Left renal cortex interstitium (tissue), 4 donors: ENCODE data around the gene HACL1. TPM values are rescaled to one million over a fixed set of nuclear protein-coding genes. Genes with fewer than 3 reads are reported as not detected.

Experiments
- DNase-seq, 4 donors: peaks; one replicate each; pipeline ENCODE4 v3.0.0-alpha.2; 2013; ENCODE audit warnings: low read depth in 4 of 4, low spot score in 2 of 4, missing footprints in 1 of 4
- polyA plus RNA-seq, 4 donors: library from polyadenylated mRNA; unstranded; fragments of 120-200 nt; gene quantifications; one replicate each; pipeline ENCODE4 v1.2.1, GENCODE V29; 2013; ENCODE audit not compliant: insufficient read length in 4 of 4

HACL1 gene
- polyA plus RNA-seq, 4 donors: 17.7 to 26.0 (median 22.6) TPM

DNA sequence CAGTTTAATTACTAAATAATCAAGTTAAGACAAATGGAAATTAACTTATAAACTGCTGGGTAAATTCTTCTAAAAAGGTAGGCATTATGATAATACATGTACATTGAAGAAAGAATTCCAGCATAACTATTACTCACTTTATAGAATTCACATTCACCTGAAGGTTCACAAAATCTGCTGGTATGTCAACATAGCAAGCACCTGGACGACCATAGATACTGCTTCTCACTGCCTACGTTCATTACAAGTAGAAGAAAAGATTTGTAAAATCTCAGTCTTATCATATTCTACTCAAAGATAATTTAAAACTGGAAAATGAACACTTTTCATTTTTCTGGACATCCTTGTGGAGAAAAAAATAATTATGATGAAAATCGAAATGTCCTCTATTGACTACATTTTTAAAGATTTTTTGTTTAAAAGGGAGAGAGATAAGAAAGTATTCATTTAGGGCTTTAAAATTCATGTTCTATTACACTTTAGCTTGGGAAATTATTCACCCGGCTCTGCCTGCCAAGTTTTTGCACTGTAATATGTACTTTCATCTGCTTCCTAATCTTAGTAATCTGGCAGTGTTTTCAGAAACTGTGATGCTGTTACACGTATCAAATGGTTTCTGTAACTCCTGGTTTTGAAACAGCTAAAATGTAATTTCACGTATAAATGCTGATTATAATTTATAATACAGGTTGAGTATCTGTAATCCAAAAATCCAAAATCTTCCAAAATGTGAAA is 16.1 kb downstream of the HACL1 start:
- no peak for DNase-seq

DNA sequence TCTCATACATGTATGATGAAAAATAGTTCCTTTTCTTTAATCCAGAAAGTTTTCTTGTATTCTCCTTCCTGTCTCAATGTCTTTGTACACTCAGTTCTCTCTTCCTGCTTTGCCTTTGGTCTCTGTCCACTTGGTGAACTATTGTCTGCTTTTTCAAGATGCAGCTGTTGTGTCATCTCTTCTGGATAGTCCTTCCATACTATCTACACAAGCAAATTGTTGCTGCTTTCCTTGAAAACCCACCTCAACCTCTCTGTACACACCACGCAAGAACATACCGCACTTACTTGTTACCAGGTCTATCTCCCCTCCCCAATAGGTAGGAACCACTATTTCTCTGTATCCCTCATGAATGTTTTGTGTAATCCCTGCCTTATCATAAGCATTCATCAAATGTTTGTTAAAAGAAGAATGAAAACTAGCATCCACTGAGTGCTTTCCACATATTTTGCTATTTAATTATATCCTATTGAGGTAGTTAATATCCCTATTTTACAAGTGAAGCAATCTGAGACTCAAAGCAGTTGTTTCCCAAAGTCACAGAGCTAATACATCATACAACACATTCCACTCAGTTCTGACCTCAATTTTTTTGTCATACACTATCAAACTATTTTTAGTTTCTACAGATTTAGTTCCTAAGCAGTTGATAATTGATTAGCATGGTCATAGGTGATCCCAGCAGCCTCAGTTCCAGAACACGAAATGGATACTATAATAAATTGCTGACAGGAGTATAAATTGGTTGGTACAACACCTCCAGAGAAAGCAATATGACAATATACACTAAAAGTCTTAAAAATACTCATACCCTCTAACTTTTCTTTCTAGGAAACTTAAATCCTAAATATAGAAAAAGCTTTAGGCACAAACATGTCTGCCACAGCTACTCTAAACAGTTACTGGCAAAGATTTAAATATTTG is 19.6 kb downstream of the HACL1 start:
- DNase-seq: no peak

- no peak for DNase-seq
These were observed 22.3 kb downstream of the HACL1 start for GRCh38 chr3:15579051-15579450.

DNA sequence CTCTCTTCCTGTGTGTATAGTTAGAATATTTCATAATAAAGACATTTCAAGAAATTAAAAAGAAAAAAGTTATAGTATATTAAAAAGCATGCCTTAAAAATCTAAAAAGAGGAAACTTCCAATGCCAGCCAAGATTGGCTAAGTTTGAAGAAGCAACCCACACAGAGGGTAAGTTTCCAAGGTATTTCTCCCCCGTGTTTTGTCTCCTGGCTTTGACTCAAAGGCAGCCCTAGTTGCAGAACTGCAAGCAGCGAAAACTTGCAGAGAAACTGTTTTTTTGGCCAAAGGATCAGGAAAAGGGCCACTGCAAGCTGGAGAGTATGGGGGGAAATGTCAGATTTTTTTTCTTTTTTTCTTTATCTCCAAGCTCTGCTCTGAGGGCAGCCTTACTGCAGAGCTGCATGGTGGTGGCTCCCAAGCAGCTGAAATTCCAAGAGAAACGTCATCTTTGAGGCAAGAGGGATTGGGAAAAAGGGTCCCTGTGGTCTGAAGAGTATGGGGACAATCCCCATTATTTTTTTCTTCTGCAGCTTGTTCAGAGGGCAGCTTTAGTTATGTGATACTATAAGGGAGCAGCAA is 23.0 kb downstream of the HACL1 start:
- no peak for DNase-seq

DNA sequence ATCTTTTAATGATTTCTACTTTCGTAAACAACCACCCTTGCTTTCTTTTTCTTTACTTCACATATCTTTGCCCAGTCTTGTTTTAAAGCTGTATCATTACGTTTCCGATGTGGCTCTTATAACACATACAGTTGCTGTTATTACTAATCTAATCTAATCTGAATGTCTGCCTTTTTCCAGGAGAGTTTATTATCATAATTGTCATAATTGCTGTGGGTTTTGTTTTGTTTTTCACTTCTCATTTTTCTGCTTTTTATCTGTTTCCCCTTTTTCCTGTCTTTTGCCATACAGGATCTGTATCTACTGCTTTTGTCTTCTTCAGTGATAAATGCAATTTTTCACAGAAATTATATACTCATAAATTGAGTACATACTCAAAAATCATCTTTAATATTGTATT is 24.9 kb downstream of the HACL1 start:
- no peak for DNase-seq

DNA sequence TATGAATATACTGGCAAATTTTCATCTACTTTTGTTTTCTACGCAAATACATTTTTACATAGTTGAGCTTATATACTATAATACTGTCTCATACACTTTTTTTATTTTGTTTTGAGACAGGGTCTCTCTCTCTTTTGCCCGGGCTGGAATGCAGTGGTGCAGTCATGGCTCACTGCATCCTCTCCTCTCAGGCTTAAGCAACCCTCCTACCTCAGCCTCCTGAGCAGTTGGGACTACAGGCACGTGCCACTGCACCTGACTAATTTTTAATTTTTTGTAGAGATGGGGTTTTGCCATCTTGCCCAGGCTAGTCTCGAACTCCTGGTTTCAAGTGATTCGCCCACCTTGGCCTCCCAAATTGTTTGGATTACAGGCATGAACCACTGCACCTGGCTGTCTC is 25.9 kb downstream of the HACL1 start:
- DNase-seq: no peak

- no peak for DNase-seq
These were observed 29.2 kb downstream of the HACL1 start for GRCh38 chr3:15572138-15572537.

- no peak for DNase-seq
These were observed 38.2 kb downstream of the HACL1 start for GRCh38 chr3:15563190-15563589.

GRCh38 chr3:15562560-15562959 is 38.8 kb downstream of the HACL1 start:
- DNase-seq: no peak

- no peak for DNase-seq
These were observed 42.8 kb downstream of the HACL1 start for GRCh38 chr3:15558581-15558980.

GRCh38 chr3:15557511-15557946 is 43.8 kb downstream of the HACL1 start:
- peak; percentile 11 to 62 (median 34) for DNase-seq

DNA sequence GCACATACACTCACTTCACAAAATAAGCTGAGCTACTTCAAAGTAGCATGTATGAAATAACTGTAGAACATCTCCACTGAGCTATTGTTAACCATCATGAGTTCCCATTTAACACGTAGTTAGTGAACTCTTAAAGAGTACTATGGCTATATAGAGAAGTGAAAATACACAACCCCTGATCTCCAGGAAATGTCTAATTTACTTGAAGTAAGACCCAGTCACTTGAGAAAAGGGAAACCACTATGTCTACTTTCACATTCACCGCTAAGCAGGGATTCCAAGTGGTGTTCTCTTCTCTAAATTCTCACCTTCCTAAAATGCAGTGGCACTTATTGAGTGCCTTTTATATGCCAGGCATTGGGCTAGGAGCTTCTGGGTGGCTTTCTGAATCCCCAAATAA is 44.9 kb downstream of the HACL1 start:
- DNase-seq: no peak

- no peak for DNase-seq
These were observed 47.6 kb downstream of the HACL1 start for GRCh38 chr3:15553749-15554148.

DNA sequence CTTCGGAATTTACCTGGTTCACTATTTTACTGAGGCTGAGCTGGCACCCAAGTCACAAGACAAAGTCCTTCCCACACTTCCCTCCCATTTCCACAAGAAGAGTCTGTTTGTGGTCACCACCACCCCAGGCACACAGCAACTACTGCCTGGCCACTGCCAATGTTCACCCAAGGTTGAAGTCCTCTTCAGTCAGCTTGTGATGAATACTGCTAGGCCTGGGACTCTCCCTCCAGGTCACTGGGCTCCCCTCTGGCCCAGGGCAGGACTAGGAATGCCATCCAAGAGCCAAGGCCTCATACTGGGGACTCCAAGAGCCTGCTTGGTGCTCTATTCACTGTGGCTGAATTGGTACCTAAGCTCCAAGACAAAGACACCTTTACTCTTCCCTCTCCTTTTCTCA is 49.5 kb downstream of the HACL1 start:
- no peak for DNase-seq

GRCh38 chr3:15549846-15550245 is 51.5 kb downstream of the HACL1 start:
- DNase-seq: no peak

- DNase-seq: no peak
These were observed 58.8 kb downstream of the HACL1 start for GRCh38 chr3:15542614-15543013.

DNA sequence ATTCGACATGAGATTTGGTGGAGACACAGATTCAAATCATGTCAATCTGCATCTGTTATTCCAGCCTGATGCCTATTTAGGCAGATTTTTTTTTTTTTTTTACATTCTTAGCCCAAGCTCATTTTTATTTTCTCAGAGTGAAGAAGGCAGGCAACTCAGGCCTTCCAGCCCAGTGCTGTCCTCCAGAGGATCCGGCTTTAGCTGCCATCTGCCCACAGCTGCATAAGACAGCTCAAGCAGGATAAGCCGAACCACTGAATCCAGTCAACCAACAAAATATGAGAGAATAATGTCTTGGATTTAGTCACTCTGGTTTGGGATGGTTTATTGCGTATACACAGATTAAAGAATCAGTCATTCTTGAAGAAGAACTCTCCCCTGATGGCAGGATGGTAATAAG is 60.0 kb downstream of the HACL1 start:
- no peak for DNase-seq

- DNase-seq: no peak
These were observed 62.3 kb downstream of the HACL1 start for GRCh38 chr3:15539066-15539465.

DNA sequence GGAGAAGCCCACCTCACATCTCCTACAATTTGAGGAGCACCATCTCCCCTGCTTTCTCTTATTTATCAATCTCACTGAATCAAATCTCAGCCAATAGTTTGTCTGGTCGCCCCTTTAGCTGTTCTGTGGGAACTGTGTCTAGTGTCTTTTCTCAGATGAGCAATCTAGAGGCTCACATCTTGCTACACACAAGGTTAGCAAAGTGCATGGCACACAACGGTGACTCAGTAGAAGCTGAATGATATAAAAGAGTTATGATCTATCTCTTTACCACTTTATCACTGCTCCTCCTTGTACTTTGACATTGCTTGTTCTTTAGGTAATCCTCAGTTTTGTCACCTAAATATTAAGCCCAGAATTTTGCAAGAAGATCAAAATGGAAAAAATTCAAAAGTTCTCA is 63.0 kb downstream of the HACL1 start:
- DNase-seq: no peak

DNA sequence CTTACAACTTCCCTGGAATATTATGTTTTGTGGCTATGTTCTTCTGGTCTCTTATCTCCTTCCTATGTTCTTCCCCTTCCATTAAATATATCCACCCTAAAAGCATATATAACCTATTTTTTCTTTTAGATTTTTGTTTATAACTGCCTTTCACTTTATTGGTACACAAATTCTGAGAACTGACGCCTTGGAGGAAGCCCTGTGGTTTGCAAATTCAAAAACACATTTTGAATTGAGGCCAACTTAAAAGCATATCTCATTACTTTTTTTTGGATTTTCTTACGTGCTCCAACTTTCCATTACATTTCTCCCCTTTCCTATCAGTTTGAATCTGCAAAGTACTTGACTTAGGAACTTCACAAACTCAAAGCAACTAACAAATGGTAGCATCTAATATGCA is 64.5 kb downstream of the HACL1 start:
- DNase-seq: no peak

DNA sequence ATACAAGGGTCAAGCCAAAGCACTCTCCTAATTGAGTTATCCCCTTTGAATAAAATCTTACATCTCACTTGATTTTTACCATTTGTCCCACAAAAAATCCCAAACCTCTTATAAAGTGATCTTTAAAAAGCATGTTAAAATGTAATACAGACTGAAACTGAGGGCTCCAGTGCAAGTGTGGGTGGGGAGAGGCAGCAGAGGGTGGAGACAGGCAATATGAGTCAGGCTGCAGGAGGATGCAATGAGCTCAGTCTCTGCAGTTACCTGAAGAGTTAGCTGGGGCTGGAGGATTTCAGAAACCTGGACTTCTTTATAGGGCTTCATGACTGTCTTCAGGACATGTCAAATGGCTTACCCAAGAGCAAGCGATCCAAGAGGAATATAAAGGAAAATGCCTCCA is 65.6 kb downstream of the HACL1 start:
- DNase-seq: no peak
